K562 (cell line): Measurements from ENCODE around the gene RASGRP1. TPM values are rescaled to one million over a fixed set of nuclear protein-coding genes. Genes with fewer than 3 reads are reported as not detected.

Source experiments
- ATAC-seq: fragments of 200-7000 bp; cut with Tn5 transposase; 3 replicates; pipeline ENCODE4 v1.9.1; 2020; ENCODE audit warnings: moderate library complexity
- BruUV-seq: library from RNA; stranded (reverse); fragments of 400-500 nt; replicated peaks from 2 replicates; lab custom pipeline; 2021; lab: Mats Ljungman, UMichigan
- CTCF ChIA-PET: fragments of 300-600 bp; formaldehyde crosslinking; extraction: SDS; loops from one replicate; lab custom pipeline; 2021; ENCODE audit warnings: low intra/inter-chr PET ratio; lab: Yijun Ruan, JAX
- POLR2A ChIA-PET: fragments of 300-600, 350-650 bp; sonication (Branson Sonifier 250); formaldehyde crosslinking; extraction: SDS; loops from one replicate; lab custom pipeline; 2021; ENCODE audit warnings: antibody characterized with exemption, inconsistent platforms; lab: Yijun Ruan, JAX
- DNase-seq, 4 experiments: peaks; one replicate each; pipeline versions ENCODE4 v3.0.0 to v3.0.0-alpha.2; 2011 to 2018; ENCODE audit warnings: low spot score in 3 of 4, mixed read lengths in 3 of 4; ENCODE audit errors: extremely low read depth in 1 of 4
- FAIRE-seq: peaks from 2 replicates; lab custom pipeline; 2011; peaks lifted over from hg19 to GRCh38; lab: Jason Lieb, UNC
- H2AFZ ChIP-seq: 2 replicates; pipeline ENCODE4 v1.6.0; 2011; ENCODE audit warnings: low read depth, low read length, control low read depth, inconsistent platforms
- H3K27ac ChIP-seq: fragments of 200-600 bp; 3 replicates; pipeline ENCODE4 v1.8.0; 2011; ENCODE audit warnings: low read depth, mild to moderate bottlenecking, control low read depth, inconsistent platforms, low read length, moderate library complexity, mixed read lengths; ENCODE audit errors: extremely low read depth
- H3K27me3 ChIP-seq, 2 experiments: fragments of 300-600 bp in 1 of 2; 2 replicates in 1 of 2; 3 replicates in 1 of 2; pipeline versions ENCODE4 v1.6.0 to v1.8.0; 2011; ENCODE audit warnings: inconsistent platforms in 2 of 2, low read length in 2 of 2, mild to moderate bottlenecking in 1 of 2, mixed read lengths in 1 of 2, moderate library complexity in 1 of 2; ENCODE audit not compliant: control insufficient read depth in 2 of 2, insufficient read depth in 2 of 2
- H3K36me3 ChIP-seq: fragments of 300-600 bp; 3 replicates; pipeline ENCODE4 v1.8.0; 2011; ENCODE audit warnings: mild to moderate bottlenecking, low read length, inconsistent platforms; ENCODE audit not compliant: control insufficient read depth, insufficient read depth
- H3K4me1 ChIP-seq, 2 experiments: fragments of 200-600 bp in 1 of 2; replicated peaks in 1 of 2; 2 replicates in 1 of 2; 3 replicates in 1 of 2; pipeline versions ENCODE4 v1.5.1 to v1.8.0; 2011; ENCODE audit warnings: inconsistent platforms in 2 of 2, low read length in 2 of 2, mild to moderate bottlenecking in 1 of 2, mixed read lengths in 1 of 2, moderate library complexity in 1 of 2; ENCODE audit not compliant: control insufficient read depth in 2 of 2, insufficient read depth in 2 of 2
- H3K4me2 ChIP-seq: 2 replicates; pipeline ENCODE4 v1.6.1; 2011; ENCODE audit warnings: low read length, control low read depth, inconsistent platforms, mixed read lengths; ENCODE audit not compliant: insufficient read depth
- H3K4me3 ChIP-seq: fragments of 200-600 bp; sonication (generic), shearing (Covaris generic); 2 replicates; pipeline ENCODE4 v1.5.1; 2016; ENCODE audit warnings: control low read depth, inconsistent platforms
- H3K79me2 ChIP-seq: fragments of 200-600 bp; 3 replicates; pipeline ENCODE4 v1.8.0; 2011; ENCODE audit warnings: low read length, inconsistent platforms; ENCODE audit not compliant: control insufficient read depth, insufficient read depth
- H3K9ac ChIP-seq, 2 experiments: 2 replicates each; pipeline versions ENCODE4 v1.6.0 to v1.6.1; 2011; ENCODE audit warnings: low read depth in 2 of 2, low read length in 2 of 2, control low read depth in 1 of 2, inconsistent platforms in 1 of 2, mild to moderate bottlenecking in 1 of 2, mixed read lengths in 1 of 2; ENCODE audit not compliant: insufficient read depth in 1 of 2
- H3K9me1 ChIP-seq: one replicate; pipeline ENCODE4 v1.6.0; 2011; ENCODE audit warnings: inconsistent platforms, mild to moderate bottlenecking, low read length, moderate library complexity; ENCODE audit not compliant: control insufficient read depth, insufficient read depth
- H3K9me3 ChIP-seq: replicated peaks from 2 replicates; pipeline ENCODE4 v1.5.1; 2011; ENCODE audit warnings: low read depth, low read length, inconsistent platforms; ENCODE audit not compliant: control insufficient read depth, insufficient read depth
- H4K20me1 ChIP-seq: replicated peaks from 2 replicates; pipeline ENCODE4 v1.6.1; 2011; ENCODE audit warnings: low read length, inconsistent platforms, mixed read lengths; ENCODE audit not compliant: control insufficient read depth, insufficient read depth
- BRCA1 ChIP-seq, 2 experiments: fragments of 450-650 bp in 1 of 2; sonication (generic) in 1 of 2; formaldehyde crosslinking in 1 of 2; IDR thresholded peaks; 2 replicates each; pipeline versions ENCODE4 v1.5.0 to v1.6.1; 2017 to 2020; ENCODE audit warnings: mild to moderate bottlenecking in 1 of 2, missing genetic modification reagents in 1 of 2
- BRD9 ChIP-seq: fragments of 450-650 bp; IDR thresholded peaks from 2 replicates; pipeline ENCODE4 v1.6.1; 2018; ENCODE audit warnings: low read depth; ENCODE audit not compliant: partially characterized antibody
- CTBP1 ChIP-seq: fragments of 450-650 bp; IDR thresholded peaks from 2 replicates; pipeline ENCODE4 v1.6.1; 2016; ENCODE audit warnings: borderline replicate concordance
- DPF2 ChIP-seq: fragments of 450-650 bp; IDR thresholded peaks from 2 replicates; pipeline ENCODE4 v1.6.1; 2016
- EGR1 ChIP-seq: fragments of 450-650 bp; conservative IDR thresholded peaks from 2 replicates; pipeline ENCODE4 v1.6.1; 2017; ENCODE audit warnings: mild to moderate bottlenecking
- ILK ChIP-seq: fragments of 450-650 bp; IDR thresholded peaks from 2 replicates; pipeline ENCODE4 v1.6.1; 2016; ENCODE audit warnings: missing genetic modification characterization, low read depth, mild to moderate bottlenecking, missing compliant biosample characterization, moderate library complexity, borderline replicate concordance
- JUN ChIP-seq, 2 experiments: sonication (generic) in 1 of 2; formaldehyde crosslinking in 1 of 2; IDR thresholded peaks; 2 replicates each; pipeline versions ENCODE4 v1.6.1 to v1.8.0; 2012 to 2022; ENCODE audit warnings: borderline replicate concordance in 2 of 2, mild to moderate bottlenecking in 2 of 2, improper control_type of control experiment in 1 of 2, low read depth in 1 of 2, low read length in 1 of 2, missing genetic modification reagents in 1 of 2
- MAFK ChIP-seq: IDR thresholded peaks from 2 replicates; pipeline ENCODE4 v1.6.1; 2011; ENCODE audit warnings: low read length, improper control_type of control experiment
- SP2 ChIP-seq: IDR thresholded peaks from 2 replicates; pipeline ENCODE4 v1.6.1; 2011; ENCODE audit warnings: mild to moderate bottlenecking, low read depth, low read length, moderate library complexity; ENCODE audit not compliant: poor library complexity, severe bottlenecking; ENCODE audit errors: extremely low read depth
- TOE1 ChIP-seq, 2 experiments: fragments of 450-650 bp in 1 of 2; sonication (generic) in 1 of 2; formaldehyde crosslinking in 1 of 2; IDR thresholded peaks; 2 replicates each; pipeline versions ENCODE4 v1.7.1 to v1.8.0; 2016 to 2022; ENCODE audit warnings: borderline replicate concordance in 2 of 2, mild to moderate bottlenecking in 2 of 2, antibody characterized with exemption in 1 of 2, inconsistent platforms in 1 of 2, low read depth in 1 of 2, missing genetic modification reagents in 1 of 2, moderate library complexity in 1 of 2
- ZNF586 ChIP-seq: fragments of 450-650 bp; formaldehyde crosslinking; conservative IDR thresholded peaks from 2 replicates; pipeline ENCODE4 v1.4.0; 2020; ENCODE audit warnings: mild to moderate bottlenecking, moderate library complexity
- WGBS: fragments of 100-300 bp; shearing (Covaris generic); methylation state at CpG from one replicate; pipeline ENCODE4 v1.1.6; 2016; ENCODE audit warnings: low coverage, mixed read lengths; ENCODE audit not compliant: insufficient coverage; ENCODE audit errors: missing lambda C conversion rate; 5-methylcytosine and 5-hydroxymethylcytosine counted together
- in situ Hi-C: fragments of 300-500 bp; cut with MboI; formaldehyde crosslinking; loops from 4 replicates; pipeline ENCODE4 v1.15.0; 2018; ENCODE audit warnings: inconsistent platforms, mixed read lengths
- intact Hi-C: fragments of 100-400 bp; cut with micrococcal nuclease; formaldehyde crosslinking; loops from 2 replicates; pipeline ENCODE4 v1.14.2; 2022
- polyA plus RNA-seq, 8 experiments: library from polyadenylated mRNA; depleted of rRNA in 4 of 8; stranded (reverse) in 5 of 8; unstranded in 3 of 8; fragments of >200 nt; fragmentation: Nextera tagmentation in 2 of 8; fragmentation: Illumina TruSeq in 1 of 8; extraction: Ambion mirVana in 2 of 8; extraction: Trizol in 1 of 8; gene quantifications; 2 replicates each; pipeline versions ENCODE4 v1.2.1 to v1.2.3, GENCODE V29; 2011 to 2014; ENCODE audit warnings: inconsistent platforms in 1 of 8, missing spikeins in 1 of 8
- total RNA-seq, 7 experiments: library from RNA; depleted of rRNA in 6 of 7; stranded (reverse); fragments of >200 nt in 6 of 7; fragmentation: Illumina TruSeq in 2 of 7; extraction: Trizol in 2 of 7; gene quantifications; 2 replicates each; pipeline versions ENCODE4 v1.2.1 to v1.2.3, GENCODE V29; 2011 to 2021; ENCODE audit warnings: low replicate concordance in 1 of 7

The RASGRP1 gene
- total and polyA plus RNA-seq, 9 of the 15 experiments (the other 6 are each of a cell fraction or from before 2014, with no cell fraction given), result 0.14 to 0.72 (median 0.31) TPM

GRCh38 chr15:38577424-38577987, 12.9 kb upstream of the RASGRP1 start:
- peaks cover 0 to 3% of the 10 kb centered on the region in 2 experiments; a peak in 3 of 5 replicates for H3K4me1 ChIP-seq
- no peaks in the 10 kb centered on the region for H3K9me1 ChIP-seq
- H4K20me1 ChIP-seq, result no peaks in the 10 kb centered on the region
- no peak for DNase-seq
- ATAC-seq, result no peak
- H3K36me3 ChIP-seq, result no peaks in the 10 kb centered on the region
- POLR2A ChIA-PET, result no interaction called here
- H2AFZ ChIP-seq, result no peak overlapping the region
- H3K9ac ChIP-seq, result no peak overlapping the region
- no peaks in the 10 kb centered on the region for H3K79me2 ChIP-seq
- in situ Hi-C loops, result loop anchor here (5.0 kb wide), 1 partner anchor 45 kb away; no protein-coding TSS in a partner anchor
- CTCF ChIA-PET, result no interaction called here
- 20% methylated on average over 7 of the region's 7 CpGs for WGBS
- no peak overlapping the region for H3K27ac ChIP-seq
- no peak overlapping the region for H3K4me2 ChIP-seq
- H3K9me3 ChIP-seq, result no peaks in the 10 kb centered on the region
- H3K4me3 ChIP-seq, result no peak overlapping the region
- intact Hi-C loops, result no loop called here
- BruUV-seq, result no TSS peak
- no peak for FAIRE-seq
- no peak for TF ChIP-seq MAFK
- peaks cover 4 to 12% of the 10 kb centered on the region in 2 experiments; a peak in 4 of 5 replicates for H3K27me3 ChIP-seq

GRCh38 chr15:38576837-38577236, 12.2 kb upstream of the RASGRP1 start:
- no peaks in the 10 kb centered on the region for H3K9me1 ChIP-seq
- no peaks in the 10 kb centered on the region for H3K79me2 ChIP-seq
- WGBS, result 23% methylated on average over 3 of the region's 3 CpGs
- POLR2A ChIA-PET, result interaction anchor here (1.2 kb wide), 1 partner anchor 12 kb away, joined by 3 read pairs; no protein-coding TSS in a partner anchor
- peaks cover 4 to 12% of the 10 kb centered on the region in 2 experiments; a peak in 4 of 5 replicates for H3K27me3 ChIP-seq
- BruUV-seq, result no TSS peak
- no peaks in the 10 kb centered on the region for H3K36me3 ChIP-seq
- no peaks in the 10 kb centered on the region for H4K20me1 ChIP-seq
- no peak for ATAC-seq
- H3K4me2 ChIP-seq, result no peak overlapping the region
- no peak overlapping the region for H3K4me3 ChIP-seq
- CTCF ChIA-PET, result no interaction called here
- DNase-seq, result no peak
- no peak overlapping the region for H2AFZ ChIP-seq
- no peaks in the 10 kb centered on the region for H3K9me3 ChIP-seq
- no peak for FAIRE-seq
- H3K4me1 ChIP-seq, result peaks cover 0 to 3% of the 10 kb centered on the region in 2 experiments; a peak in 3 of 5 replicates
- H3K27ac ChIP-seq, result no peak overlapping the region
- intact Hi-C loops (no loop called here), in situ Hi-C loops (loop anchor here (5.0 kb wide), 1 partner anchor 45 kb away; no protein-coding TSS in a partner anchor)
- H3K9ac ChIP-seq, result no peak overlapping the region
- TF ChIP-seq BRD9, result no peak
- TF ChIP-seq DPF2, result no peak
- TF ChIP-seq ILK (tag), result no peak
- TF ChIP-seq SP2, result no peak
- TF ChIP-seq ZNF586 (CRISPR knock-in tag), result no peak
- no peak for TF ChIP-seq TOE1 (IDR thresholded peaks at IDR 0.05; ENCODE audit: borderline replicate concordance)
- no peak for TF ChIP-seq TOE1 (CRISPR knock-in tag; IDR thresholded peaks at IDR 0.05; ENCODE audit: borderline replicate concordance, low read depth)
- no peak for TF ChIP-seq CTBP1
- no peak for TF ChIP-seq EGR1
- TF ChIP-seq JUN (IDR thresholded peaks at IDR 0.05; ENCODE audit: borderline replicate concordance, low read depth, low read length), result no peak
- TF ChIP-seq JUN (CRISPR knock-in tag; IDR thresholded peaks at IDR 0.05; ENCODE audit: borderline replicate concordance), result no peak
- TF ChIP-seq BRCA1 (IDR thresholded peaks at IDR 0.05), result no peak
- TF ChIP-seq BRCA1 (CRISPR knock-in tag; IDR thresholded peaks at IDR 0.05), result no peak
